HepG2 (cell line): Measurements from ENCODE around the gene NUDT7. TPM values are rescaled to one million over a fixed set of nuclear protein-coding genes. Genes with fewer than 3 reads are reported as not detected.

Source experiments
- ATAC-seq: fragments of 200-7000 bp; cut with Tn5 transposase; 3 replicates; pipeline ENCODE4 v1.9.1; 2020; ENCODE audit warnings: mild to moderate bottlenecking, moderate library complexity
- BruUV-seq: library from RNA; stranded (reverse); fragments of 400-500 nt; replicated peaks from 2 replicates; lab custom pipeline; 2021; lab: Mats Ljungman, UMichigan
- CTCF ChIA-PET: fragments of 300-600 bp; formaldehyde crosslinking; extraction: SDS; loops from one replicate; lab custom pipeline; 2021; ENCODE audit warnings: low total read pairs, inconsistent platforms, low intra/inter-chr PET ratio; lab: Yijun Ruan, JAX
- POLR2A ChIA-PET: fragments of 350-600 bp; sonication (Branson Sonifier 250); formaldehyde crosslinking; loops from one replicate; lab custom pipeline; 2020; ENCODE audit warnings: antibody characterized with exemption, inconsistent platforms; lab: Yijun Ruan, JAX
- DNase-seq: peaks from one replicate; pipeline ENCODE4 v3.0.0-alpha.2; 2015; ENCODE audit warnings: low spot score
- FAIRE-seq: peaks from 3 replicates; lab custom pipeline; 2011; peaks lifted over from hg19 to GRCh38; lab: Jason Lieb, UNC
- H2AFZ ChIP-seq: one replicate; pipeline ENCODE4 v1.6.1; 2011; ENCODE audit warnings: low read length, inconsistent platforms
- H3K27ac ChIP-seq: fragments of 300-600 bp; 3 replicates; pipeline ENCODE4 v1.8.0; 2011; ENCODE audit warnings: mixed run types, mild to moderate bottlenecking, mixed read lengths, low read length, inconsistent platforms; ENCODE audit not compliant: insufficient read depth; ENCODE audit errors: extremely low read length
- H3K27me3 ChIP-seq, 2 experiments: fragments of 200-600 bp in 1 of 2; 2 replicates in 1 of 2; 3 replicates in 1 of 2; pipeline versions ENCODE4 v1.6.0 to v1.8.0; 2011; ENCODE audit warnings: low read length in 2 of 2, mild to moderate bottlenecking in 2 of 2, moderate library complexity in 2 of 2, inconsistent platforms in 1 of 2; ENCODE audit not compliant: insufficient read depth in 2 of 2, control insufficient read depth in 1 of 2
- H3K36me3 ChIP-seq, 2 experiments: fragments of 200-600 bp in 1 of 2; replicated peaks in 1 of 2; 2 replicates in 1 of 2; 3 replicates in 1 of 2; pipeline versions ENCODE4 v1.5.1 to v1.8.0; 2011; ENCODE audit warnings: low read length in 2 of 2, inconsistent platforms in 1 of 2; ENCODE audit not compliant: insufficient read depth in 2 of 2, control insufficient read depth in 1 of 2
- H3K4me1 ChIP-seq: 2 replicates; pipeline ENCODE4 v1.5.1; 2012; ENCODE audit warnings: low read length, inconsistent platforms; ENCODE audit not compliant: insufficient read depth
- H3K4me2 ChIP-seq: 2 replicates; pipeline ENCODE4 v1.6.0; 2011; ENCODE audit warnings: low read depth, low read length, inconsistent platforms
- H3K4me3 ChIP-seq, 3 experiments: fragments of 200-600 bp in 1 of 3; sonication (generic), shearing (Covaris generic) in 1 of 3; replicated peaks in 1 of 3; 2 replicates each; pipeline ENCODE4 v1.5.1; 2011 to 2016; ENCODE audit warnings: low read length in 3 of 3, inconsistent platforms in 2 of 3, low read depth in 2 of 3, mild to moderate bottlenecking in 2 of 3, control low read depth in 1 of 3, mixed read lengths in 1 of 3; ENCODE audit not compliant: insufficient read depth in 1 of 3
- H3K79me2 ChIP-seq: one replicate; pipeline ENCODE4 v1.6.1; 2011; ENCODE audit warnings: low read length, inconsistent platforms; ENCODE audit not compliant: insufficient read depth
- H3K9ac ChIP-seq: 2 replicates; pipeline ENCODE4 v1.6.0; 2011; ENCODE audit warnings: mild to moderate bottlenecking, low read depth, low read length, inconsistent platforms; ENCODE audit not compliant: insufficient read depth
- H3K9me3 ChIP-seq: 2 replicates; pipeline ENCODE4 v1.5.1; 2012; ENCODE audit warnings: mild to moderate bottlenecking, low read length
- H4K20me1 ChIP-seq: 2 replicates; pipeline ENCODE4 v1.6.0; 2011; ENCODE audit warnings: inconsistent platforms, mild to moderate bottlenecking, low read length, moderate library complexity; ENCODE audit not compliant: insufficient read depth
- JARID2 ChIP-seq: sonication (generic); formaldehyde crosslinking; IDR thresholded peaks from 2 replicates; pipeline ENCODE4 v1.8.1; 2023; ENCODE audit warnings: missing genetic modification reagents, inconsistent platforms; ENCODE audit not compliant: insufficient replicate concordance
- NONO ChIP-seq, 2 experiments: fragments of 450-650 bp in 1 of 2; sonication (generic) in 1 of 2; formaldehyde crosslinking in 1 of 2; IDR thresholded peaks in 1 of 2; conservative IDR thresholded peaks in 1 of 2; 2 replicates each; pipeline versions ENCODE4 v1.6.1 to v1.8.0; 2017 to 2022; ENCODE audit warnings: mild to moderate bottlenecking in 1 of 2, missing genetic modification reagents in 1 of 2, moderate library complexity in 1 of 2
- PAX8 ChIP-seq: sonication (generic); formaldehyde crosslinking; IDR thresholded peaks from 2 replicates; pipeline ENCODE4 v1.8.0; 2022; ENCODE audit warnings: mild to moderate bottlenecking, missing genetic modification reagents, borderline replicate concordance
- PRDM15 ChIP-seq: sonication (generic); formaldehyde crosslinking; IDR thresholded peaks from 2 replicates; pipeline ENCODE4 v1.4.0; 2020; ENCODE audit warnings: missing genetic modification reagents
- SNAPC2 ChIP-seq: sonication (generic); formaldehyde crosslinking; IDR thresholded peaks from 2 replicates; pipeline ENCODE4 v1.8.1; 2022; ENCODE audit warnings: mild to moderate bottlenecking, missing genetic modification reagents
- ZBTB4 ChIP-seq: sonication (generic); formaldehyde crosslinking; IDR thresholded peaks from 2 replicates; pipeline ENCODE4 v1.4.0; 2020; ENCODE audit warnings: missing genetic modification reagents, mild to moderate bottlenecking, borderline replicate concordance
- ZBTB8A ChIP-seq: sonication (generic); formaldehyde crosslinking; IDR thresholded peaks from 2 replicates; pipeline ENCODE4 v1.4.0; 2020; ENCODE audit warnings: mild to moderate bottlenecking, low read depth, missing genetic modification reagents, borderline replicate concordance
- ZFY ChIP-seq: sonication (generic); formaldehyde crosslinking; IDR thresholded peaks from 2 replicates; pipeline ENCODE4 v1.4.0; 2020; ENCODE audit warnings: missing genetic modification reagents
- ZMAT3 ChIP-seq: sonication (generic); formaldehyde crosslinking; conservative IDR thresholded peaks from 2 replicates; pipeline ENCODE4 v1.7.0; 2021; ENCODE audit warnings: missing genetic modification reagents
- ZNF143 ChIP-seq: sonication (generic); formaldehyde crosslinking; IDR thresholded peaks from 2 replicates; pipeline ENCODE4 v1.4.0; 2020; ENCODE audit warnings: missing genetic modification reagents
- ZNF354B ChIP-seq: sonication (generic); formaldehyde crosslinking; IDR thresholded peaks from 2 replicates; pipeline ENCODE4 v1.8.0; 2022; ENCODE audit warnings: mild to moderate bottlenecking, missing genetic modification reagents
- ZNF432 ChIP-seq: sonication (generic); formaldehyde crosslinking; IDR thresholded peaks from 2 replicates; pipeline ENCODE4 v1.5.0; 2020; ENCODE audit warnings: missing genetic modification reagents, mild to moderate bottlenecking, borderline replicate concordance
- ZNF460 ChIP-seq: sonication (generic); formaldehyde crosslinking; IDR thresholded peaks from 2 replicates; pipeline ENCODE4 v1.5.1; 2020; ENCODE audit warnings: missing genetic modification reagents, mild to moderate bottlenecking, borderline replicate concordance
- ZNF563 ChIP-seq: sonication (generic); formaldehyde crosslinking; IDR thresholded peaks from 2 replicates; pipeline ENCODE4 v1.8.0; 2022; ENCODE audit warnings: mild to moderate bottlenecking, moderate library complexity, missing genetic modification reagents
- ZNF790 ChIP-seq: sonication (generic); formaldehyde crosslinking; IDR thresholded peaks from 2 replicates; pipeline ENCODE4 v1.8.0; 2022; ENCODE audit warnings: missing genetic modification reagents, mild to moderate bottlenecking, borderline replicate concordance
- ZNF839 ChIP-seq: sonication (generic); formaldehyde crosslinking; IDR thresholded peaks from 2 replicates; pipeline ENCODE4 v1.4.0; 2020; ENCODE audit warnings: missing genetic modification reagents, mild to moderate bottlenecking, borderline replicate concordance
- ZSCAN21 ChIP-seq: sonication (generic); formaldehyde crosslinking; IDR thresholded peaks from 2 replicates; pipeline ENCODE4 v1.8.0; 2022; ENCODE audit warnings: mild to moderate bottlenecking, missing genetic modification reagents, moderate library complexity, borderline replicate concordance
- WGBS: methylation state at CpG from one replicate; pipeline ENCODE4 v1.1.6; 2017; ENCODE audit warnings: low lambda C conversion rate; 5-methylcytosine and 5-hydroxymethylcytosine counted together
- in situ Hi-C: cut with HindIII; loops from 2 replicates; pipeline ENCODE4 v1.10.0; 2017; ENCODE audit warnings: low pct_unique_long_range_greater_than_20kb; ENCODE audit not compliant: extremely low pct_ligation_motif_present
- intact Hi-C: fragments of 100-400 bp; cut with micrococcal nuclease; formaldehyde crosslinking; loops from one replicate; pipeline ENCODE4 v1.10.0; 2022; ENCODE audit not compliant: unreplicated experiment
- polyA plus RNA-seq, 8 experiments: library from polyadenylated mRNA; depleted of rRNA in 3 of 8; stranded (reverse) in 7 of 8; unstranded in 1 of 8; fragments of >200 nt; fragmentation: Illumina TruSeq in 4 of 8; extraction: Trizol in 4 of 8; gene quantifications; 2 replicates each; pipeline versions ENCODE4 v1.2.1 to v1.2.3, GENCODE V29; 2011 to 2016; ENCODE audit warnings: low read depth in 4 of 8, missing spikeins in 1 of 8, mixed read lengths in 1 of 8; ENCODE audit not compliant: insufficient read depth in 1 of 8
- total RNA-seq, 5 experiments: library from RNA; depleted of rRNA; stranded (reverse); fragments of >200 nt; fragmentation: Illumina TruSeq; extraction: Trizol; gene quantifications; 2 replicates each; pipeline ENCODE4 v1.2.3, GENCODE V29; 2016; ENCODE audit warnings: low read depth in 1 of 5
- TF ChIP-seq, protein P1 (sequence below): sonication (generic); formaldehyde crosslinking; IDR thresholded peaks from 2 replicates; pipeline ENCODE4 v1.5.0; 2020; ENCODE audit warnings: missing genetic modification reagents

Gene NUDT7
- total and polyA plus RNA-seq, 2 of the 13 experiments (the other 11 are each of a cell fraction or from before 2014, with no cell fraction given), result 14.3 to 23.9 TPM

- Histone ChIP-seq H3K4me1 (no peaks in the 10 kb centered on the region), H4K20me1 (no peaks in the 10 kb centered on the region), H3K4me3 (no peak overlapping the region), H3K9ac (no peak overlapping the region), H3K9me3 (no peaks in the 10 kb centered on the region), H3K36me3 (no peaks in the 10 kb centered on the region), H3K27ac (no peak overlapping the region), H2AFZ (no peak overlapping the region), H3K79me2 (no peaks in the 10 kb centered on the region), H3K27me3 (peaks cover 0 to 12% of the 10 kb centered on the region in 2 experiments; a peak in 4 of 5 replicates), H3K4me2 (no peak overlapping the region)
- ChIA-PET CTCF (no interaction called here), POLR2A (no interaction called here)
- ATAC-seq (no peak), FAIRE-seq (peak; percentile 8), DNase-seq (no peak)
- WGBS, result 34% methylated on average over 3 of the region's 3 CpGs
- TF ChIP-seq ZNF563 (no peak), JARID2 (CRISPR knock-in tag) (no peak), ZMAT3 (CRISPR knock-in tag) (no peak), NONO (IDR thresholded peaks at IDR 0.05) (no peak), NONO (CRISPR knock-in tag; conservative IDR thresholded peaks at IDR 0.05) (no peak), ZNF460 (CRISPR knock-in tag) (no peak), PAX8 (CRISPR knock-in tag) (no peak), ZNF839 (CRISPR knock-in tag) (no peak), ZSCAN21 (CRISPR knock-in tag) (no peak), ZNF143 (CRISPR knock-in tag) (no peak), ZNF354B (CRISPR knock-in tag) (no peak), ZNF790 (CRISPR knock-in tag) (no peak), PRDM15 (no peak), SNAPC2 (no peak), ZBTB8A (CRISPR knock-in tag) (no peak), ZBTB4 (CRISPR knock-in tag) (no peak), ZNF432 (CRISPR knock-in tag) (no peak), ZFY (CRISPR knock-in tag) (no peak)
- TF ChIP-seq, protein P1, sequence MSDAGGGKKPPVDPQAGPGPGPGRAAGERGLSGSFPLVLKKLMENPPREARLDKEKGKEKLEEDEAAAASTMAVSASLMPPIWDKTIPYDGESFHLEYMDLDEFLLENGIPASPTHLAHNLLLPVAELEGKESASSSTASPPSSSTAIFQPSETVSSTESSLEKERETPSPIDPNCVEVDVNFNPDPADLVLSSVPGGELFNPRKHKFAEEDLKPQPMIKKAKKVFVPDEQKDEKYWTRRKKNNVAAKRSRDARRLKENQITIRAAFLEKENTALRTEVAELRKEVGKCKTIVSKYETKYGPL (CRISPR knock-in tag), result no peak
- intact Hi-C loops, result loop anchor here (5.0 kb wide), 1 partner anchor 413 kb away; no protein-coding TSS in a partner anchor
- no TSS peak for BruUV-seq
- in situ Hi-C loops, result loop anchor here (5.0 kb wide), 3 partner anchors 98 to 418 kb away; partner anchors contain the start of gene WWOX
Measured at GRCh38 chr16:77679391-77679790, 42.9 kb upstream of the NUDT7 start.
